Osteocyte (in vitro differentiated cells): ENCODE results near the gene AKAP8L. TPM values are rescaled to one million over a fixed set of nuclear protein-coding genes. Genes with fewer than 3 reads are reported as not detected.
"Not testable (repeated sequence)": the region's sequence is repeated elsewhere in the genome, so short reads cannot be mapped to it uniquely, and the experiment has no call there.

Experiments
- DNase-seq: peaks from one replicate; pipeline ENCODE4 v3.0.0; 2021; ENCODE audit warnings: mixed read lengths; ENCODE audit not compliant: unreplicated experiment; ENCODE audit errors: extremely low spot score
- H3K27ac Mint-ChIP-seq: one replicate; pipeline ENCODE4 v1.8.0; 2021; ENCODE audit warnings: mild to moderate bottlenecking, mixed read lengths; ENCODE audit not compliant: unreplicated experiment
- H3K27me3 Mint-ChIP-seq: one replicate; pipeline ENCODE4 v1.8.0; 2021; ENCODE audit warnings: mixed read lengths; ENCODE audit not compliant: unreplicated experiment
- H3K36me3 Mint-ChIP-seq: one replicate; pipeline ENCODE4 v1.8.0; 2021; ENCODE audit warnings: mixed read lengths; ENCODE audit not compliant: unreplicated experiment
- H3K4me1 Mint-ChIP-seq: one replicate; pipeline ENCODE4 v1.8.0; 2021; ENCODE audit warnings: mixed read lengths; ENCODE audit not compliant: unreplicated experiment
- H3K4me3 Mint-ChIP-seq: one replicate; pipeline ENCODE4 v1.8.0; 2021; ENCODE audit warnings: mild to moderate bottlenecking, moderate library complexity, mixed read lengths; ENCODE audit not compliant: unreplicated experiment
- H3K9me3 Mint-ChIP-seq: one replicate; pipeline ENCODE4 v1.8.0; 2021; ENCODE audit warnings: mixed read lengths; ENCODE audit not compliant: unreplicated experiment
- total RNA-seq: library from RNA; stranded (reverse); gene quantifications from 2 replicates; pipeline ENCODE4 v1.2.1, GENCODE V29; 2021
- TF ChIP-seq, protein P1 (sequence below): fragments of 200-600 bp; sonication (generic); IDR thresholded peaks from 2 replicates; pipeline ENCODE4 v1.5.0; 2021; ENCODE audit warnings: antibody characterized with exemption, mild to moderate bottlenecking, moderate library complexity

The AKAP8L gene
- total RNA-seq, 1 donor from 2014 or later, result 104 TPM

GRCh38 chr19:15354566-15355296 lies 64.1 kb downstream of the AKAP8L start:
- H3K27ac Mint-ChIP-seq, result no peak overlapping the region
- no peak overlapping the region for H3K4me3 Mint-ChIP-seq
- no peaks in the 10 kb centered on the region for H3K9me3 Mint-ChIP-seq
- no peaks in the 10 kb centered on the region for H3K27me3 Mint-ChIP-seq
- H3K4me1 Mint-ChIP-seq, result no peaks in the 10 kb centered on the region
- H3K36me3 Mint-ChIP-seq, result peaks cover 42% of the 10 kb centered on the region
- TF ChIP-seq, protein P1, sequence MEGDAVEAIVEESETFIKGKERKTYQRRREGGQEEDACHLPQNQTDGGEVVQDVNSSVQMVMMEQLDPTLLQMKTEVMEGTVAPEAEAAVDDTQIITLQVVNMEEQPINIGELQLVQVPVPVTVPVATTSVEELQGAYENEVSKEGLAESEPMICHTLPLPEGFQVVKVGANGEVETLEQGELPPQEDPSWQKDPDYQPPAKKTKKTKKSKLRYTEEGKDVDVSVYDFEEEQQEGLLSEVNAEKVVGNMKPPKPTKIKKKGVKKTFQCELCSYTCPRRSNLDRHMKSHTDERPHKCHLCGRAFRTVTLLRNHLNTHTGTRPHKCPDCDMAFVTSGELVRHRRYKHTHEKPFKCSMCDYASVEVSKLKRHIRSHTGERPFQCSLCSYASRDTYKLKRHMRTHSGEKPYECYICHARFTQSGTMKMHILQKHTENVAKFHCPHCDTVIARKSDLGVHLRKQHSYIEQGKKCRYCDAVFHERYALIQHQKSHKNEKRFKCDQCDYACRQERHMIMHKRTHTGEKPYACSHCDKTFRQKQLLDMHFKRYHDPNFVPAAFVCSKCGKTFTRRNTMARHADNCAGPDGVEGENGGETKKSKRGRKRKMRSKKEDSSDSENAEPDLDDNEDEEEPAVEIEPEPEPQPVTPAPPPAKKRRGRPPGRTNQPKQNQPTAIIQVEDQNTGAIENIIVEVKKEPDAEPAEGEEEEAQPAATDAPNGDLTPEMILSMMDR, result no peak
- no peak for DNase-seq

DNA sequence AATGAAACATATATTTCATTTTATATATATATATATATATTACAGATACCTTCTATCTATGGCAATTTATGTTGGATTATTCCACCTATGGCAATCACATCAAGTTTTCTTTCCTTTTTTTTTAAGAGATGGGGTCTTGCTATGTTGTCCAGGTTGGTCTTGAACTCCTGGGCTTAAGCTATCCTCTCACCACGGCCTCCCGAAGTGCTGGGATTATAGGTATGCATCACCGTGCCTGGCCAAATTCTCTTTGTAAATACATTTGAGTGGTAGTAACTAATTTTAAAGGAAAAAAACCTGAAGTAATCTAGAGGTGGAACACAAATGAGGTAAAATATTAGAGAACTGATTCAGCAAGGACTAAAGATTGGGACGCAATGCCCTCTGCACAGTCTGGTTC lies 64.9 kb downstream of the AKAP8L start:
- H3K4me1 Mint-ChIP-seq, result no peaks in the 10 kb centered on the region
- H3K27me3 Mint-ChIP-seq, result no peaks in the 10 kb centered on the region
- H3K9me3 Mint-ChIP-seq, result no peaks in the 10 kb centered on the region
- no peak overlapping the region for H3K27ac Mint-ChIP-seq
- no peak for DNase-seq
- peaks cover 37% of the 10 kb centered on the region for H3K36me3 Mint-ChIP-seq
- no peak overlapping the region for H3K4me3 Mint-ChIP-seq
- TF ChIP-seq, protein P1, result no peak

- DNase-seq, H3K27me3 Mint-ChIP-seq, H3K4me1 Mint-ChIP-seq, H3K27ac Mint-ChIP-seq, H3K4me3 Mint-ChIP-seq, H3K9me3 Mint-ChIP-seq: not testable (repeated sequence)
- peaks cover 24% of the 10 kb centered on the region for H3K36me3 Mint-ChIP-seq
Measured at GRCh38 chr19:15352535-15352934, 66.3 kb downstream of the AKAP8L start.

- not testable (repeated sequence) for H3K27ac Mint-ChIP-seq, H3K4me3 Mint-ChIP-seq
Measured at GRCh38 chr19:15341328-15341727, 77.5 kb downstream of the AKAP8L start.

DNA sequence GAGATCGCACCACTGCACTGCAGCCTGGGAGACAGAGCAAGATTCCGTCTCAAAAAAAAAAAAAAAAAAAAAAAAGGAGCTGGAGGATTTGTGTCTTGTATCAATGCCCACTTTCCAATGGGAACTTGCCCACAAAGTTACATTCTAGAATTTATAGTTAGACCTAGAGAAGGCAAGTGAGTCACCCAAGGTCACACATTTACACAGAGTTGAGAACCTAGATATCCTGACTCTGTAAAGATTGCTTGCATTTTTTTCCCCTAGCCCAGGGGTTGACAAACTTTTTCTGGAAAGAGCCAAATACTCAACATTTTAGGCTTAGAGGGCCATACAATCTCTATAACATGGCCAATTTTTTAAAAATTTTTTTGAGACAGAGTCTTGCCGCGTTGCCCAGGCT lies 78.7 kb downstream of the AKAP8L start:
- TF ChIP-seq, protein P1, result no peak
- H3K36me3 Mint-ChIP-seq, result peaks cover 1% of the 10 kb centered on the region
- H3K27me3 Mint-ChIP-seq, result no peaks in the 10 kb centered on the region
- peaks cover 13% of the 10 kb centered on the region for H3K4me1 Mint-ChIP-seq
- no peak overlapping the region for H3K27ac Mint-ChIP-seq
- H3K4me3 Mint-ChIP-seq, result no peak overlapping the region
- no peak for DNase-seq
- H3K9me3 Mint-ChIP-seq, result no peaks in the 10 kb centered on the region

More at GRCh38 chr19:15341328-15341727, 77.5 kb downstream of the AKAP8L start:
- H3K9me3 Mint-ChIP-seq, DNase-seq, H3K36me3 Mint-ChIP-seq, H3K27me3 Mint-ChIP-seq: not testable (repeated sequence)
- H3K4me1 Mint-ChIP-seq, result peaks cover 10% of the 10 kb centered on the region

- Mint-ChIP-seq H3K27me3 (no peaks in the 10 kb centered on the region), H3K9me3 (no peaks in the 10 kb centered on the region), H3K27ac (peak overlapping the region; percentile 69), H3K4me1 (peaks cover 16% of the 10 kb centered on the region), H3K36me3 (no peaks in the 10 kb centered on the region), H3K4me3 (no peak overlapping the region)
- no peak for DNase-seq
- TF ChIP-seq, protein P1, result no peak
Measured at GRCh38 chr19:15337202-15337601, 81.6 kb downstream of the AKAP8L start.

DNA sequence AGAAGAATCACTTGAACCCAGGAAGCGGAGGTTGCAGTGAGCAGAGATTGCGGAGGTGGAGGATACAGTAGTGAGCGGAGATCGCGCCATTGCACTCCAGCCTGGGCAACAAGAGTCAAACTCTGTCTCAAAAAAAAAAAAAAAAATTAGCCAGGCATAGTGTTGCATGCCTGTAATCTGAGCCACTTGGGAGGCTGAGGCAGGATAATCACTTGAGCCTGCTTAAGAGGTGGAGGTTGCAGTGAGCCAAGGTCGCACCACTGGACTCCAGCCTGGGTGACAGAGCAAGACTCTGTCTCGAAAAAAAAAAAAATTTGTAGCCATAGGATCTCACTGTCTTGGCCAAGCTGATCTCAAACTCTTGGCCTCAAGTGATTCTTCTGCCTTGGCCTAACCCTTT lies 82.8 kb downstream of the AKAP8L start:
- H3K4me3 Mint-ChIP-seq, DNase-seq, H3K27me3 Mint-ChIP-seq, H3K9me3 Mint-ChIP-seq, H3K36me3 Mint-ChIP-seq: not testable (repeated sequence)
- Mint-ChIP-seq H3K27ac (peak overlapping the region; percentile 69), H3K4me1 (peaks cover 18% of the 10 kb centered on the region)
